Activated T-helper 1 cell treated with anti-CD3 and anti-CD28 coated beads, Interleukin-12 subunit alpha, Interleukin-12 subunit beta, Interleukin-2, Interleukin-4 antibody, amounts not matched to agents 30 ng/mL and 10 ng/mL and 1 ng/mL, durations not matched to agents 14 hours and 24 hours and 36 hours (primary cell): ENCODE results near the gene SEZ6L. TPM values are rescaled to one million over a fixed set of nuclear protein-coding genes. Genes with fewer than 3 reads are reported as not detected.

Source experiments
- DNase-seq: peaks from one replicate; pipeline ENCODE4 v3.0.0; 2021; ENCODE audit warnings: low spot score
- H3K27ac Mint-ChIP-seq: one replicate; pipeline ENCODE4 v1.8.0; 2021; ENCODE audit warnings: mild to moderate bottlenecking, mixed read lengths
- H3K27me3 Mint-ChIP-seq: one replicate; pipeline ENCODE4 v1.8.0; 2022; ENCODE audit warnings: mild to moderate bottlenecking, moderate library complexity, mixed read lengths; ENCODE audit not compliant: insufficient read depth
- H3K36me3 Mint-ChIP-seq: one replicate; pipeline ENCODE4 v1.8.0; 2021; ENCODE audit warnings: low read depth, mixed read lengths
- H3K4me1 Mint-ChIP-seq: one replicate; pipeline ENCODE4 v1.8.0; 2021; ENCODE audit warnings: low read depth, mixed read lengths
- H3K4me3 Mint-ChIP-seq: one replicate; pipeline ENCODE4 v1.8.0; 2021; ENCODE audit warnings: mild to moderate bottlenecking, moderate library complexity, mixed read lengths
- H3K9me3 Mint-ChIP-seq: one replicate; pipeline ENCODE4 v1.8.0; 2021; ENCODE audit warnings: mixed read lengths
- intact Hi-C: fragments of 100-400 bp; cut with micrococcal nuclease; formaldehyde crosslinking; loops from one replicate; pipeline ENCODE4 v1.15.1; 2024
- total RNA-seq: library from RNA; stranded (reverse); gene quantifications from 2 replicates; pipeline ENCODE4 v1.2.3, GENCODE V29; 2022

Gene SEZ6L
- total RNA-seq, 1 donor from 2014 or later: not detected

GRCh38 chr22:26295563-26296126 is 126.4 kb downstream of the SEZ6L start:
- no peaks in the 10 kb centered on the region for H3K9me3 Mint-ChIP-seq

GRCh38 chr22:26298605-26299310 is 129.5 kb downstream of the SEZ6L start:
- H3K27me3 Mint-ChIP-seq: peaks cover 2% of the 10 kb centered on the region
- no peaks in the 10 kb centered on the region for H3K36me3 Mint-ChIP-seq
- no peak overlapping the region for H3K4me3 Mint-ChIP-seq
- no peak overlapping the region for H3K27ac Mint-ChIP-seq
- DNase-seq: no peak
- H3K9me3 Mint-ChIP-seq: no peaks in the 10 kb centered on the region
- H3K4me1 Mint-ChIP-seq: peaks cover 13% of the 10 kb centered on the region
- intact Hi-C loops: loop anchor here (10.0 kb wide), 1 partner anchor 376 kb away; no protein-coding TSS in a partner anchor

More at GRCh38 chr22:26295563-26296126, 126.4 kb downstream of the SEZ6L start:
- Mint-ChIP-seq H3K4me1 (peaks cover 13% of the 10 kb centered on the region), H3K27ac (no peak overlapping the region), H3K27me3 (peaks cover 2% of the 10 kb centered on the region), H3K4me3 (no peak overlapping the region), H3K36me3 (no peaks in the 10 kb centered on the region)
- intact Hi-C loops: loop anchor here (10.0 kb wide), 1 partner anchor 379 kb away; no protein-coding TSS in a partner anchor
- DNase-seq: no peak

DNA sequence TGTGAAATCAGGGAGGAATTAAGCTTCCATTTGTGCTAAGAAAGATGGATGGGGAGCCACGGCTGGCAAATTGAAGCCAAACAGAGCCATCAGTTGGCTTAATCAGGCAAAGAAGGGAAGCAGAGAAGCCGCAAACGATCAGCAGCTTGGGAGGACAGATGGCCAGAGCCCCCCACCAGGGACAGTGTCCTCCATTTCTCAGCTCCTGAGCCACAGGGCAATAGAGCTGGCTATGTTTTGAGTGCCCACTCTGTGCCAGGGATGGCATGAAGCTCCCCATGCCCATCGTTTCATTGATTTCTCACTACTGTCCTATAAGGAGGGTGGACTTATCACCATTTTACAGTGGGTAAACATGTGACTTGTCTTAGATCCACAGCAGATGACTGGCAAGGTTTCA is 133.5 kb downstream of the SEZ6L start:
- DNase-seq: no peak
- Mint-ChIP-seq H3K27ac (no peak overlapping the region), H3K4me1 (no peaks in the 10 kb centered on the region), H3K36me3 (no peaks in the 10 kb centered on the region), H3K27me3 (peaks cover 2% of the 10 kb centered on the region), H3K9me3 (no peaks in the 10 kb centered on the region), H3K4me3 (no peak overlapping the region)
- intact Hi-C loops: no loop called here

GRCh38 chr22:26303475-26303874 is 134.2 kb downstream of the SEZ6L start:
- Mint-ChIP-seq H3K4me1 (no peaks in the 10 kb centered on the region), H3K36me3 (no peaks in the 10 kb centered on the region), H3K27me3 (peaks cover 2% of the 10 kb centered on the region), H3K27ac (no peak overlapping the region), H3K9me3 (no peaks in the 10 kb centered on the region), H3K4me3 (no peak overlapping the region)
- DNase-seq: no peak
- intact Hi-C loops: no loop called here

GRCh38 chr22:26304730-26305129 is 135.5 kb downstream of the SEZ6L start:
- Mint-ChIP-seq H3K4me3 (no peak overlapping the region), H3K27me3 (peaks cover 4% of the 10 kb centered on the region), H3K36me3 (no peaks in the 10 kb centered on the region), H3K27ac (no peak overlapping the region), H3K9me3 (no peaks in the 10 kb centered on the region), H3K4me1 (no peaks in the 10 kb centered on the region)
- intact Hi-C loops: no loop called here
- DNase-seq: no peak

DNA sequence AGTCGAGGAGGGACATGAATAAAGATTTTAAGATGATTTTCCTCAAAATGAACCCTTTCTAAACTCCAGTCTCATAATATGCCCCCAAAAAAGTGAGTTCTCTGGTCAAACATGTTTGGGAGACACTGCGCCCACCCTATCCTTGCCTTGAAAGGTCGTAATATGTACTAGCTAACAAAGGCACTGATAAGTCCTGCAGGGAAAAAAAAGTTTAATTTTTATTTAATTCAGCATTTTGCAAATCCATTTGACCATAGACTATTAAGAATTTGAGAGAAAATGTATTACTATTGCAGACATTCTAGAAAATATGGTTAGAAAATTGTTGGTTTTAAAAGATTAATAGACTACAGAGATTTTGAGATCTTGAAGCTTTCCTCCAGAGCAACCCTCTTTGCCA is 139.2 kb downstream of the SEZ6L start:
- no peaks in the 10 kb centered on the region for H3K36me3 Mint-ChIP-seq
- no peaks in the 10 kb centered on the region for H3K4me1 Mint-ChIP-seq
- no peak for DNase-seq
- H3K4me3 Mint-ChIP-seq: no peak overlapping the region
- H3K27me3 Mint-ChIP-seq: peaks cover 2% of the 10 kb centered on the region
- no peak overlapping the region for H3K27ac Mint-ChIP-seq
- intact Hi-C loops: no loop called here
- no peaks in the 10 kb centered on the region for H3K9me3 Mint-ChIP-seq

- Mint-ChIP-seq H3K4me3 (no peak overlapping the region), H3K36me3 (no peaks in the 10 kb centered on the region), H3K27ac (no peak overlapping the region), H3K4me1 (no peaks in the 10 kb centered on the region), H3K27me3 (peaks cover 6% of the 10 kb centered on the region), H3K9me3 (no peaks in the 10 kb centered on the region)
- intact Hi-C loops: no loop called here
- no peak for DNase-seq
Observed at GRCh38 chr22:26310616-26311015, 141.4 kb downstream of the SEZ6L start.

GRCh38 chr22:26313291-26313690 is 144.0 kb downstream of the SEZ6L start:
- H3K27me3 Mint-ChIP-seq: peaks cover 8% of the 10 kb centered on the region
- H3K4me3 Mint-ChIP-seq: no peak overlapping the region
- no peaks in the 10 kb centered on the region for H3K4me1 Mint-ChIP-seq
- intact Hi-C loops: no loop called here
- H3K27ac Mint-ChIP-seq: no peak overlapping the region
- no peaks in the 10 kb centered on the region for H3K9me3 Mint-ChIP-seq
- no peaks in the 10 kb centered on the region for H3K36me3 Mint-ChIP-seq
- no peak for DNase-seq

DNA sequence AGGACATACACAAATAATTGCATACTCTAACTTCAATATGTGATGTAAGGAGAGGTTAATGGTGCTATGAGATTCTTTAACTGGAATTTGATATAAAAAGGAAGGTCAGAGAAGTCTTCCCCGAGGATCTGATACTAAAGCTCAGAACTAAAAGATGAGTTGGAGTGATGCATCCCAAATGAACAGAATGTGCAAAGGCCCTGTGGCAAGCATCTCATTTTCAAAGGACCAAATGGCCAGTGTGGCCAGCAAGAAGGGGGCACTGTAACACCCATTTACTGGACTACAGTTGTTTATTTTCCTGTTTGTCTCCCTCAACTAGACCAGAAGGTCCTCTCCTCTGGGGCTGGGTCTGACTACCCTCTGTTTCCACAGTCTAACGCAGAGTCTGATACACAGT is 144.9 kb downstream of the SEZ6L start:
- Mint-ChIP-seq H3K9me3 (no peaks in the 10 kb centered on the region), H3K27ac (no peak overlapping the region), H3K27me3 (peaks cover 6% of the 10 kb centered on the region), H3K4me3 (no peak overlapping the region), H3K36me3 (no peaks in the 10 kb centered on the region), H3K4me1 (no peaks in the 10 kb centered on the region)
- intact Hi-C loops: no loop called here
- no peak for DNase-seq

GRCh38 chr22:26314656-26315055 is 145.4 kb downstream of the SEZ6L start:
- intact Hi-C loops: no loop called here
- H3K36me3 Mint-ChIP-seq: no peaks in the 10 kb centered on the region
- peaks cover 6% of the 10 kb centered on the region for H3K27me3 Mint-ChIP-seq
- no peaks in the 10 kb centered on the region for H3K9me3 Mint-ChIP-seq
- no peaks in the 10 kb centered on the region for H3K4me1 Mint-ChIP-seq
- DNase-seq: no peak
- no peak overlapping the region for H3K27ac Mint-ChIP-seq
- H3K4me3 Mint-ChIP-seq: no peak overlapping the region

DNA sequence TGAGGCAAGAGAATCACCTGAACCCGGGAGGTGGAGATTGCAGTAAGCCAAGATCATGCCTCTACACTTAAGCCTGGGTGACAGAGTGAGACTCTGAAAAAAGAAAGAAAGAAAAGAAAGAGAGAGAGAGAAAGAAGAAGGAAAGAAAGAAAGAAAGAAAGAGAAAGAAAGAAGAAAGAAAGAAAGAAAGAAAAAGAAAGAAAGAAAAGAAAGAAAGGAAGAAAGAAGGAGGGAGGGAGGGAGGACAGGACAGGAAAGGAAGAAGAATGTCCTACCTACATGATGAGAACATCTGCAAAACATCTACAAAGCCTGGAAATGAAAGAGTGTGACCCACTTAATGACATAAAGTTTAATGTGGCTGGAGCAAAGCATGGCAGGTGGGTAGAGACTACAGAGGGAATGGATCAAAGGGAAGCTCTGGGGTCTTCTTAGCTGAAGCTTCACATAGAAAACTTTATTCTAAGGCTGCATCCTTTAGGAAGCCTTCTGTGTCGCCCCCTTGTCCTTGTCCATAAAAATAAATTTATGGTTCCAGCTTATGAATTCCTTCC is 147.5 kb downstream of the SEZ6L start:
- Mint-ChIP-seq H3K27me3 (peaks cover 6% of the 10 kb centered on the region), H3K27ac (no peak overlapping the region), H3K36me3 (no peaks in the 10 kb centered on the region), H3K9me3 (no peaks in the 10 kb centered on the region), H3K4me1 (no peaks in the 10 kb centered on the region), H3K4me3 (no peak overlapping the region)
- DNase-seq: no peak
- intact Hi-C loops: no loop called here

DNA sequence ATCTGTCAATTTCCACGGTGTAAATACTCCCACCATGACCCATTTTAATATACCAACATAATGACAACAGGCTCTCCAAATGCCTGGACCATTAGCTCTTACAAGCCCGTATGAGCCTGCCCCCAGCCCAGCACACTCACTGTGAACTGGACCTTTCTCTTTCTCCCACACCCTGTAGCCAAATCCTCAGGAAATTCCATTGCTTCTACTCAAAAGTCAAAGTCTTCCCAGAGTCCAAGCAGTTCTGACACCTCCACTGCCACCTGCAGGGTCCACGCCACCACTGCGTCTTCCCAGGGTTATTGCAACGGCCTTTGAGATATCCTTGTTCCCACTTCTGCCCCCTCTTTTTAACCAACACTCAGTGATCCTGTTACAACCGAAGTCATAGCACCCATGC is 149.7 kb downstream of the SEZ6L start:
- Mint-ChIP-seq H3K36me3 (no peaks in the 10 kb centered on the region), H3K27me3 (peaks cover 2% of the 10 kb centered on the region), H3K27ac (no peak overlapping the region), H3K4me3 (no peak overlapping the region), H3K9me3 (no peaks in the 10 kb centered on the region), H3K4me1 (no peaks in the 10 kb centered on the region)
- DNase-seq: no peak
- intact Hi-C loops: no loop called here

DNA sequence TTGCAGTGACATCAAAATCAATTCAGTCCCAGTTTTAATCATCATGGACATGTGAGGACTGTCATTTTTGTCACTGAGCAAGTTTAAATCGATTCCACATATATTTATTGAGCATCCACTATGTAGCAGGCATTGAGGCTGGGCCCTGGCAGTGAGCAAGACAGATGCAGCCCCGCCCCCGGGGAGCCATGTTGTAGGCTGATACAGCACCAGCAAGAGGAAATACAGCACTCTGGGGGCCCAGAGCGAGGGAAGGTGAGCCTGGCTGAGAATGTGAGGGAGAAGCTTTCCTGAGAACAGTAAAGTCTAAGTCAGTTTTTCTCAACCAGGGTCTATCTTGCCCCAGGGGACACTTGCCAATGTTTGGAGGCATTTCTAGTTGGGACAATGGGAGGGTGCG is 151.2 kb downstream of the SEZ6L start:
- no peaks in the 10 kb centered on the region for H3K36me3 Mint-ChIP-seq
- H3K27ac Mint-ChIP-seq: no peak overlapping the region
- no peak overlapping the region for H3K4me3 Mint-ChIP-seq
- intact Hi-C loops: no loop called here
- no peak for DNase-seq
- H3K4me1 Mint-ChIP-seq: no peaks in the 10 kb centered on the region
- H3K9me3 Mint-ChIP-seq: no peaks in the 10 kb centered on the region
- H3K27me3 Mint-ChIP-seq: peaks cover 2% of the 10 kb centered on the region
